ENCODE data around the gene ZNF479.
"Not testable (repeated sequence)": the region's sequence is repeated elsewhere in the genome, so short reads cannot be mapped to it uniquely, and the experiment has no call there.

Gene ZNF479

GRCh38 chr7:57132336-57132735 lies at the start of gene ZNF479:
ZNF479 (minus strand) TSS chr7:57132436; CDS start chr7:57132324, 112 bp downstream.
- not testable (repeated sequence) for DNase-seq (ENCODE audit: low read depth)

DNA sequence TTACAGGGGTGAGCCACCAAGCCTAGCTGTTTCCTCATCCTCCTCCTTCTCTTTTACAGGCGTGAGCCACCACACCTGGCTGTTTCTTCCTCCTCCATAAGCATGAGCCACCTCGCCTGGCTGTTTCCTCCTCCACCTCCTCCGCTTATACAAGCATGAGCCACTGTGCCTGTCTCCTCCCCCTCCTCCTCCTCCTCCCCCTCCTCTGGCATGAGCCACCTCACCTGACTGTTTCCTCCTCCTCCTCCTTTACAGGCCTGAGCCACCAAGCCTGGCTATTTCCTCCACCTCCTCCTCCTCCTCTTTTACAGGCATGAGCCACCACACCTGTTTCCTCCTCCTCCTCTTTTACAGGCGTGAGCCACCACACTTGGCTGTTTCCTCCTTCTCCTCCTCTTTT lies 49.8 kb upstream of the ZNF479 start:
- DNase-seq (ENCODE audit: low read depth): no peak

- DNase-seq (ENCODE audit: low read depth): no peak
Observed at GRCh38 chr7:57181281-57181680, 49.0 kb upstream of the ZNF479 start.

- no peak for DNase-seq (ENCODE audit: low read depth)
Observed at GRCh38 chr7:57179776-57180415, 47.7 kb upstream of the ZNF479 start.

GRCh38 chr7:57178768-57179139 lies 46.5 kb upstream of the ZNF479 start:
- no peak for DNase-seq (ENCODE audit: low read depth)

GRCh38 chr7:57177856-57178767 lies 45.9 kb upstream of the ZNF479 start:
- no peak for DNase-seq (ENCODE audit: low read depth)

DNA sequence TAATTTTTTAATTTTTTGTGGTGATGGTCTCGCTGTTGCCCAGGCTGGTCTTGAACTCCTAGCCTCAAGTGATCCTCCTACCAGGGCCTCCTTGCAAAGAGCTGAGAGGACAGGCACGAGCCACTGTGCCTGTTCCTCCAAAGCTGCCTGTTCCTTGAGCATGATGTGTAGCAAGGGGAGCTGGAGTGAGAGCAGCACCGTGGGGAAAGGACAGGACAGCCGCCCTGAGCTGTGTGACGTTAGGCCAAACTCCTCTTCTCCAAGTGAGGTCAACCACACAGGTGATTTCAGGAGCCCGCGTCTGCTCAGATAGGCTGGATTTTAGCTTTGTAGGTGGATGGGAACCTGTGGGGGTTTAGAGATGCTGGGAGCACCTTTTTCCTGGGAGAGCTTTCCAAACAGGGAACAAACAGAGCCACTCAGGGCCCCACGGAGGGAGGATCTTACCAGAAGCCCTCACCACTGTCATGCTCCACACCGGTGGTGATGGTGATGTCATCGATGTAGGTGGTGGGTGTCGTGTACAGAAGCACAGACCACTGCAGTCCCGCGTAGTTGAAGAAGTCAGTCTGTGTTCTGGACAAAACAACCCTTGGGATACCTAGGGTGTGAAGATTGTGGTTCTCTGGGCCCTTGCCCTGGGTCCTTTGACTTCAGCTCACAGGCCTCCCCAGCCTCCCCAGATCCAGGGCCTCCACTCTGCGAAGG lies 44.8 kb upstream of the ZNF479 start:
- no peak for DNase-seq (ENCODE audit: low read depth)

GRCh38 chr7:57165285-57165899 lies 33.2 kb upstream of the ZNF479 start:
- no peak for DNase-seq (ENCODE audit: low read depth)

DNA sequence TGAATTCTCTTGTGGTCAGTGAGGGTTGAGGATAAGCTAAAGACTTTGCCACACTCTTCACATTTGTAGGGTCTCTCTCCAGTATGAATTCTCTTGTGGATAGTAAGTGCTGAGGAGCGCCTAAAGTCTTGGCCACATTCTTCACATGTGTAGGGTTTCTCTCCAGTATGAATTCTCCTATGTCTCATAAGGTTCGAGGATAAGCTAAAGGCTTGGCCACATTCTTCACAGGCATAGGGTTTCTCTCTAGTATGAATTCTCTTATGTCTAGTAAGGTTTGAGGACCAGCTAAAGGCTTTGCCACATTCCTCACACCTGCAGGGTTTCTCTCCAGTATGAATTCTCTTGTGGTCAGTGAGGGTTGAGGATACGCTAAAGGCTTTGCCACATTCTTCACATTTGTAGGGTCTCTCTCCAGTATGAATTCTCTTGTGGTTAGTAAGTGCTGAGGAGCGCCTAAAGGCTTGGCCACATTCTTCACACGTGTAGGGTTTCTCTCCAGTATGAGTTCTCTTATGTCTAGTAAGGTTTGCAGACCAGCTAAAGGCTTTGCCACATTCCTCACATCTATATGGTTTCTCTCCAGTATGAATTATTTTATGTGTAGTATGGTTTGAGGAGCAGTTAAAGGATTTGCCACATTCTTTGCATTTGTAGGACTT lies 12.0 kb downstream of the ZNF479 start:
- DNase-seq (ENCODE audit: low read depth): not testable (repeated sequence)

All from HS-27A (cell line).